Stimulated activated CD8-positive, alpha-beta memory T cell treated with anti-CD3 and anti-CD28 coated beads, Interleukin-7, amount 100 ng/mL, for 1 hour (primary cell): ENCODE data around the gene BTN1A1.
A peak's percentile ranks its signal among the peaks of the same experiment; 100 is the strongest.
"Not testable (repeated sequence)": the region's sequence is repeated elsewhere in the genome, so short reads cannot be mapped to it uniquely, and the experiment has no call there.

Experiments
- DNase-seq, 2 donors: peaks; one replicate each; pipeline ENCODE4 v3.0.0-alpha.2; 2020; ENCODE audit warnings: low read depth in 2 of 2

The BTN1A1 gene

GRCh38 chr6:26511033-26511432 is 10.9 kb downstream of the BTN1A1 start:
- not testable (repeated sequence) for DNase-seq

- DNase-seq: no peak
Measured at GRCh38 chr6:26514984-26515383, 14.9 kb downstream of the BTN1A1 start.

GRCh38 chr6:26516481-26517427 is 16.7 kb downstream of the BTN1A1 start:
- no peak for DNase-seq

GRCh38 chr6:26519359-26519758 is 19.3 kb downstream of the BTN1A1 start:
- no peak for DNase-seq

- DNase-seq: no peak
Measured at GRCh38 chr6:26520237-26520849, 20.2 kb downstream of the BTN1A1 start.

GRCh38 chr6:26520850-26521599 is 20.9 kb downstream of the BTN1A1 start:
- peak; percentile 70 to 80 for DNase-seq

- DNase-seq: peak; percentile 24 to 37
Measured at GRCh38 chr6:26521600-26522391, 21.7 kb downstream of the BTN1A1 start.

- not testable (repeated sequence) for DNase-seq
Measured at GRCh38 chr6:26522486-26523228, 22.6 kb downstream of the BTN1A1 start.

- DNase-seq: not testable (repeated sequence)
Measured at GRCh38 chr6:26524314-26524713, 24.2 kb downstream of the BTN1A1 start.

GRCh38 chr6:26524722-26525370 is 24.7 kb downstream of the BTN1A1 start:
- no peak for DNase-seq

GRCh38 chr6:26525838-26526237 is 25.7 kb downstream of the BTN1A1 start:
- no peak for DNase-seq

- no peak for DNase-seq
Measured at GRCh38 chr6:26526928-26527327, 26.8 kb downstream of the BTN1A1 start.

- no peak for DNase-seq
Measured at GRCh38 chr6:26530203-26530602, 30.1 kb downstream of the BTN1A1 start.

- no peak for DNase-seq
Measured at GRCh38 chr6:26531897-26532296, 31.8 kb downstream of the BTN1A1 start.

- peak; percentile 93 to 95 for DNase-seq
Measured at GRCh38 chr6:26532699-26533531, 32.8 kb downstream of the BTN1A1 start.

GRCh38 chr6:26533532-26533931 is 33.4 kb downstream of the BTN1A1 start:
- no peak for DNase-seq

- no peak for DNase-seq
Measured at GRCh38 chr6:26534681-26535465, 34.8 kb downstream of the BTN1A1 start.

- no peak for DNase-seq
Measured at GRCh38 chr6:26536571-26537159, 36.6 kb downstream of the BTN1A1 start.
